MM.1S (cell line): ENCODE results near the gene KRTAP12-1.

Source experiments
- DNase-seq: peaks from one replicate; pipeline ENCODE4 v3.0.0-alpha.2; 2015
- H2AFZ ChIP-seq: fragments of 300-600 bp; sonication (generic); 2 replicates; pipeline ENCODE4 v1.6.0; 2016; ENCODE audit warnings: antibody characterized with exemption, low read length
- H3F3A ChIP-seq: fragments of 300-600 bp; sonication (generic); 2 replicates; pipeline ENCODE4 v1.6.1; 2016; ENCODE audit warnings: mild to moderate bottlenecking, antibody characterized with exemption, low read length, moderate library complexity, mixed read lengths; ENCODE audit not compliant: insufficient read depth
- H3K27ac ChIP-seq: fragments of 300-600 bp; sonication (generic); 2 replicates; pipeline ENCODE4 v1.5.1; 2016; ENCODE audit warnings: mild to moderate bottlenecking, low read length
- H3K27me3 ChIP-seq: fragments of 300-600 bp; sonication (generic); replicated peaks from 2 replicates; pipeline ENCODE4 v1.6.0; 2016; ENCODE audit warnings: low read length; ENCODE audit not compliant: insufficient read depth
- H3K36me3 ChIP-seq: fragments of 300-600 bp; sonication (generic); replicated peaks from 2 replicates; pipeline ENCODE4 v1.6.1; 2016; ENCODE audit warnings: mild to moderate bottlenecking, low read length, mixed read lengths; ENCODE audit not compliant: insufficient read depth
- H3K4me1 ChIP-seq: fragments of 300-600 bp; sonication (generic); 2 replicates; pipeline ENCODE4 v1.6.1; 2016; ENCODE audit warnings: low read length, mixed read lengths
- H3K4me2 ChIP-seq: fragments of 300-600 bp; sonication (generic); 2 replicates; pipeline ENCODE4 v1.6.0; 2016; ENCODE audit warnings: low read depth, low read length
- H3K4me3 ChIP-seq: fragments of 300-600 bp; sonication (generic); 2 replicates; pipeline ENCODE4 v1.5.1; 2016; ENCODE audit warnings: low read length, mixed read lengths
- H3K79me2 ChIP-seq: fragments of 300-600 bp; sonication (generic); 2 replicates; pipeline ENCODE4 v1.6.1; 2016; ENCODE audit warnings: mixed run types, low read length, mixed read lengths
- H3K9ac ChIP-seq: fragments of 300-600 bp; sonication (generic); 2 replicates; pipeline ENCODE4 v1.6.1; 2016; ENCODE audit warnings: low read length, mixed read lengths
- H3K9me2 ChIP-seq: fragments of 300-600 bp; sonication (generic); replicated peaks from 2 replicates; pipeline ENCODE4 v1.6.1; 2016; ENCODE audit warnings: mild to moderate bottlenecking, low read length, mixed read lengths; ENCODE audit not compliant: insufficient read depth
- H3K9me3 ChIP-seq: fragments of 300-600 bp; sonication (generic); replicated peaks from 2 replicates; pipeline ENCODE4 v1.6.1; 2016; ENCODE audit warnings: mild to moderate bottlenecking, low read length, mixed read lengths; ENCODE audit not compliant: insufficient read depth
- H4K20me1 ChIP-seq: fragments of 300-600 bp; sonication (generic); 2 replicates; pipeline ENCODE4 v1.6.1; 2016; ENCODE audit warnings: mild to moderate bottlenecking, low read length, moderate library complexity, mixed read lengths; ENCODE audit not compliant: insufficient read depth
- EZH2 ChIP-seq: fragments of 300-600 bp; sonication (generic); optimal IDR thresholded peaks from 2 replicates; pipeline ENCODE3; 2017; ENCODE audit warnings: low read depth, mild to moderate bottlenecking, antibody characterized with exemption, low read length, mixed read lengths
- EZH2phosphoT487 ChIP-seq: fragments of 300-600 bp; sonication (generic); IDR thresholded peaks from 2 replicates; pipeline ENCODE4 v1.6.1; 2018; ENCODE audit warnings: antibody characterized with exemption, low read length
- TF ChIP-seq, protein P1 (sequence below): fragments of 300-600 bp; sonication (generic); IDR thresholded peaks from 2 replicates; pipeline ENCODE4 v1.5.1; 2016; ENCODE audit warnings: antibody characterized with exemption, low read length, mixed read lengths

Gene KRTAP12-1

DNA sequence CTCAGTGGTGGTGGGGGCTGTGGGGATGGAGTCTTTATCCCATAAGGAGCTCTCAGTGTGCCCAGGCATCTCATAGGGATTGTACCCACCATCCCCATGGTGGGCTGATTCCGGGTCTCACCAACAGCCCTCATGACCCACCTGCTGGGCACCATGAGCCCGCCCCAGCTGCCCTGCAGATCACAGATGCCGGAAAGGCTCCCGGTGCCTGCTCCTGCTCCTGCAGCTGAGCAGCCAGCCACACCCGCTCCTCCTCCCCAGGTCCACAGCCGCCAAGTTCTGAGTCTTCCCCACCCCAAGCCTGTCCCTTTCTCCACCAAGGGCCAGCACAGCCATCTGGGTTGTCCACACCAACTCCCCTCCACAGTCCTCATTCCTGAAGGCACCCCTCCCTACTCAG is 44.9 kb upstream of the KRTAP12-1 start:
- no peak overlapping the region for H3K4me3 ChIP-seq
- no peaks in the 10 kb centered on the region for H3K4me1 ChIP-seq
- TF ChIP-seq EZH2 (no peak), EZH2phosphoT487 (no peak)
- TF ChIP-seq, protein P1, sequence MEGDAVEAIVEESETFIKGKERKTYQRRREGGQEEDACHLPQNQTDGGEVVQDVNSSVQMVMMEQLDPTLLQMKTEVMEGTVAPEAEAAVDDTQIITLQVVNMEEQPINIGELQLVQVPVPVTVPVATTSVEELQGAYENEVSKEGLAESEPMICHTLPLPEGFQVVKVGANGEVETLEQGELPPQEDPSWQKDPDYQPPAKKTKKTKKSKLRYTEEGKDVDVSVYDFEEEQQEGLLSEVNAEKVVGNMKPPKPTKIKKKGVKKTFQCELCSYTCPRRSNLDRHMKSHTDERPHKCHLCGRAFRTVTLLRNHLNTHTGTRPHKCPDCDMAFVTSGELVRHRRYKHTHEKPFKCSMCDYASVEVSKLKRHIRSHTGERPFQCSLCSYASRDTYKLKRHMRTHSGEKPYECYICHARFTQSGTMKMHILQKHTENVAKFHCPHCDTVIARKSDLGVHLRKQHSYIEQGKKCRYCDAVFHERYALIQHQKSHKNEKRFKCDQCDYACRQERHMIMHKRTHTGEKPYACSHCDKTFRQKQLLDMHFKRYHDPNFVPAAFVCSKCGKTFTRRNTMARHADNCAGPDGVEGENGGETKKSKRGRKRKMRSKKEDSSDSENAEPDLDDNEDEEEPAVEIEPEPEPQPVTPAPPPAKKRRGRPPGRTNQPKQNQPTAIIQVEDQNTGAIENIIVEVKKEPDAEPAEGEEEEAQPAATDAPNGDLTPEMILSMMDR = no peak
- no peak overlapping the region for H2AFZ ChIP-seq
- DNase-seq = no peak
- H3K27ac ChIP-seq = no peak overlapping the region
- no peaks in the 10 kb centered on the region for H3K36me3 ChIP-seq
- H4K20me1 ChIP-seq = no peaks in the 10 kb centered on the region
- no peaks in the 10 kb centered on the region for H3K79me2 ChIP-seq
- no peaks in the 10 kb centered on the region for H3F3A ChIP-seq
- no peak overlapping the region for H3K4me2 ChIP-seq
- no peak overlapping the region for H3K9ac ChIP-seq
- no peaks in the 10 kb centered on the region for H3K9me2 ChIP-seq
- no peaks in the 10 kb centered on the region for H3K9me3 ChIP-seq
- peaks cover 99% of the 10 kb centered on the region for H3K27me3 ChIP-seq

DNA sequence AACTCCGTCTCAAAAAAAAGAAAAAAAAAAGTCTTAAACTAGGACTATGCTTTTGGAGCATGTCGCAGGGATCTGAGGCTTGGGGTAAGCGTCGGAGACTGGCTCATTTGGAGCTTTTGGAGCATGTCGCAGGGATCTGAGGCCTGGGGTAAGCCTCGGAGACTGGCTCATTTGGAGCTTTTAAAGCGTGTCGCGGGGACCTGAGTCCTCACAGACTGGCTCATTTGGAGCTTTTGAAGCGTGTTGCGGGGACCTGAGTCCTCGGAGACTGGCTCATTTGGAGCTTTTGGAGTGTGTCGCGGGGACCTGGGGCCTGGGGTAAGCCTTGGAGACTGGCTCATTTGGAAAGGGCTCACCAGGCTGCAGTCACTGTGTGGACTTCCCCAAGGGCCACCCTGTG is 43.0 kb upstream of the KRTAP12-1 start:
- Histone ChIP-seq H3K4me1 (no peaks in the 10 kb centered on the region), H3F3A (no peaks in the 10 kb centered on the region), H3K79me2 (no peaks in the 10 kb centered on the region), H3K9me3 (no peaks in the 10 kb centered on the region), H3K9ac (no peak overlapping the region), H3K4me2 (no peak overlapping the region), H3K27ac (no peak overlapping the region), H3K4me3 (no peak overlapping the region), H4K20me1 (no peaks in the 10 kb centered on the region), H3K36me3 (no peaks in the 10 kb centered on the region), H2AFZ (no peak overlapping the region), H3K9me2 (no peaks in the 10 kb centered on the region), H3K27me3 (peaks cover 98% of the 10 kb centered on the region)
- no peak for DNase-seq
- no peak for TF ChIP-seq EZH2
- TF ChIP-seq, protein P1 = no peak
- TF ChIP-seq EZH2phosphoT487 = no peak

DNA sequence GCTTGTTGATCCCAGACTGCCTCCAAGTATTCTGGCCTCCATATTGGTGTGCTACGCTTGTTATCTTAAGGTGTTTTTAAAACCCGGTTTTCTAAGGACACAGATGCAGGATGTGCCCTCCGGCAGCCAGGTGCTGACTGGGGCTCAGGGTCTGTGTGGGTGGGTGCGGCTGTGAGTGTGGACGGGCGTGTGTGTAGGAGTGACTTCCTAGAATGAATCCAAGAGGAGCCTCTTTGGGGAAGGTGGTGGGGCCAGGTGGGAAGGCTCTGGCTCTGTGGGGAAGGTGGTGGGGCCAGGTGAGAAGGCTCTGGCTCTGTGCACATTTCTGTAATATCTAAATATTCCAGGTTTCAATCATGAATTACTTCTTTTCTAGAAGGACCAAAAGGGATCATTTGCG is 42.2 kb upstream of the KRTAP12-1 start:
- H3K9me3 ChIP-seq = no peaks in the 10 kb centered on the region
- H3K4me3 ChIP-seq = no peak overlapping the region
- DNase-seq = no peak
- no peak overlapping the region for H3K27ac ChIP-seq
- no peaks in the 10 kb centered on the region for H3F3A ChIP-seq
- no peaks in the 10 kb centered on the region for H4K20me1 ChIP-seq
- H3K9ac ChIP-seq = no peak overlapping the region
- no peak overlapping the region for H3K4me2 ChIP-seq
- peaks cover 98% of the 10 kb centered on the region for H3K27me3 ChIP-seq
- no peaks in the 10 kb centered on the region for H3K9me2 ChIP-seq
- no peak overlapping the region for H2AFZ ChIP-seq
- H3K79me2 ChIP-seq = no peaks in the 10 kb centered on the region
- TF ChIP-seq EZH2 (no peak), EZH2phosphoT487 (no peak; the same call in 1 of the 2 replicates)
- TF ChIP-seq, protein P1 = no peak
- no peaks in the 10 kb centered on the region for H3K4me1 ChIP-seq
- H3K36me3 ChIP-seq = no peaks in the 10 kb centered on the region
